NCI-H2081 (cell line): ENCODE results near the gene TMEM267.
"Not testable (repeated sequence)": the region's sequence is repeated elsewhere in the genome, so short reads cannot be mapped to it uniquely, and the experiment has no call there.

Experiments
- DNase-seq, 2 experiments: peaks; one replicate each; lab custom pipeline; 2025; lab: John Stamatoyannopoulos, UW

TMEM267 gene

GRCh38 chr5:43409809-43410271, 73.8 kb downstream of the TMEM267 start:
- DNase-seq = peak in 1 of 2 experiments; percentile 45

GRCh38 chr5:43402524-43403066, 81.1 kb downstream of the TMEM267 start:
- DNase-seq = not testable (repeated sequence)

- no peak for DNase-seq
Measured at GRCh38 chr5:43401827-43402226, 81.8 kb downstream of the TMEM267 start.

- no peak for DNase-seq
Measured at GRCh38 chr5:43400082-43400481, 83.6 kb downstream of the TMEM267 start.

GRCh38 chr5:43396762-43397304, 86.8 kb downstream of the TMEM267 start:
- no peak for DNase-seq
